HCT116 (cell line): ENCODE data around the gene CDC42BPB. TPM values are rescaled to one million over a fixed set of nuclear protein-coding genes. Genes with fewer than 3 reads are reported as not detected.

Source experiments
- ATAC-seq: fragments of 200-7000 bp; cut with Tn5 transposase; 2 replicates; pipeline ENCODE4 v1.9.1; 2020; ENCODE audit warnings: mild to moderate bottlenecking, moderate library complexity
- BruUV-seq: library from RNA; stranded (reverse); fragments of 400-500 nt; replicated peaks from 2 replicates; lab custom pipeline; 2021; lab: Mats Ljungman, UMichigan
- CTCF ChIA-PET: fragments of 300-600 bp; sonication (Branson Sonifier 250); formaldehyde crosslinking; loops from one replicate; lab custom pipeline; 2021; ENCODE audit warnings: antibody characterized with exemption; lab: Charles Lee
- POLR2A ChIA-PET: fragments of 300-600, 350-600 bp; sonication (Branson Sonifier 250); formaldehyde crosslinking; loops from one replicate; lab custom pipeline; 2021; ENCODE audit warnings: antibody characterized with exemption; lab: Charles Lee
- RAD21 ChIA-PET, 2 experiments: fragments of 300-600 bp; sonication (Branson Sonifier 250); formaldehyde crosslinking; loops; one replicate each; lab custom pipeline; 2023; ENCODE audit warnings: low total read pairs in 2 of 2; ENCODE audit not compliant: uncharacterized antibody in 2 of 2, unreplicated experiment in 2 of 2, low non-redundant PET in 1 of 2; lab: Charles Lee
- DNase-seq: peaks from one replicate; pipeline ENCODE4 v3.0.0-alpha.2; 2010; ENCODE audit warnings: low read depth, low spot score
- H2AFZ ChIP-seq: fragments of 200-600 bp; shearing (Covaris generic), sonication (generic); 2 replicates; pipeline ENCODE4 v1.6.1; 2017; ENCODE audit warnings: low read depth, mixed run types, mixed read lengths, antibody characterized with exemption, low read length; ENCODE audit not compliant: poor library complexity, severe bottlenecking
- H3K27ac ChIP-seq: 2 replicates; pipeline ENCODE4 v1.5.1; 2012; ENCODE audit warnings: low read depth, low read length
- H3K27me3 ChIP-seq: fragments of 200-600 bp; sonication (generic); 2 replicates; pipeline ENCODE4 v1.6.1; 2016; ENCODE audit warnings: mixed run types, low read length, mixed read lengths; ENCODE audit not compliant: insufficient read depth
- H3K36me3 ChIP-seq, 2 experiments: fragments of 200-500 bp in 1 of 2; fragments of 200-600 bp in 1 of 2; sonication (Bioruptor generic) in 1 of 2; sonication (generic) in 1 of 2; 2 replicates each; pipeline versions ENCODE4 v1.5.1 to v1.6.1; 2014 to 2016; ENCODE audit warnings: low read length in 2 of 2, inconsistent platforms in 1 of 2, mixed read lengths in 1 of 2, mixed run types in 1 of 2; ENCODE audit not compliant: insufficient read depth in 2 of 2, control insufficient read depth in 1 of 2
- H3K4me1 ChIP-seq, 2 experiments: fragments of 200-600 bp in 1 of 2; sonication (generic) in 1 of 2; 2 replicates each; pipeline versions ENCODE4 v1.5.1 to v1.6.1; 2012 to 2017; ENCODE audit warnings: low read length in 2 of 2, inconsistent platforms in 1 of 2, mild to moderate bottlenecking in 1 of 2, mixed read lengths in 1 of 2, mixed run types in 1 of 2, moderate library complexity in 1 of 2; ENCODE audit not compliant: insufficient read depth in 2 of 2, control insufficient read depth in 1 of 2
- H3K4me2 ChIP-seq: fragments of 200-600 bp; sonication (generic); 2 replicates; pipeline ENCODE4 v1.6.1; 2017; ENCODE audit warnings: mixed run types, low read length, mixed read lengths
- H3K4me3 ChIP-seq, 2 experiments: fragments of 200-600 bp in 1 of 2; sonication (generic) in 1 of 2; replicated peaks in 1 of 2; 2 replicates each; pipeline ENCODE4 v1.5.1; 2011 to 2016; ENCODE audit warnings: low read length in 2 of 2, control low read depth in 1 of 2, low read depth in 1 of 2, mild to moderate bottlenecking in 1 of 2, mixed read lengths in 1 of 2, mixed run types in 1 of 2
- H3K79me2 ChIP-seq: fragments of 200-600 bp; sonication (generic); 2 replicates; pipeline ENCODE4 v1.6.1; 2017; ENCODE audit warnings: mild to moderate bottlenecking, mixed run types, low read length, moderate library complexity, mixed read lengths; ENCODE audit not compliant: insufficient read depth
- H3K9ac ChIP-seq: fragments of 200-600 bp; sonication (generic); 2 replicates; pipeline ENCODE4 v1.6.1; 2016; ENCODE audit warnings: low read length, mixed read lengths
- H3K9me2 ChIP-seq: fragments of 200-600 bp; sonication (generic), shearing (Covaris generic); 2 replicates; pipeline ENCODE4 v1.6.1; 2017; ENCODE audit warnings: mixed run types, mild to moderate bottlenecking, moderate library complexity; ENCODE audit not compliant: insufficient read depth
- H3K9me3 ChIP-seq, 2 experiments: fragments of 200-500 bp in 1 of 2; fragments of 200-600 bp in 1 of 2; sonication (Bioruptor generic) in 1 of 2; sonication (generic) in 1 of 2; 2 replicates each; pipeline ENCODE4 v1.6.1; 2014 to 2017; ENCODE audit warnings: low read length in 2 of 2, mixed read lengths in 2 of 2, inconsistent platforms in 1 of 2, low read depth in 1 of 2, mild to moderate bottlenecking in 1 of 2, mixed run types in 1 of 2, moderate library complexity in 1 of 2; ENCODE audit not compliant: control insufficient read depth in 1 of 2, insufficient read depth in 1 of 2
- H4K20me1 ChIP-seq: fragments of 200-600 bp; sonication (generic), shearing (Covaris generic); 2 replicates; pipeline ENCODE4 v1.6.1; 2017; ENCODE audit warnings: mixed run types, mild to moderate bottlenecking, moderate library complexity; ENCODE audit not compliant: insufficient read depth
- EGR1 ChIP-seq: IDR thresholded peaks from 2 replicates; pipeline ENCODE4 v1.6.1; 2012; ENCODE audit warnings: low read depth
- POLR2AphosphoS5 ChIP-seq: IDR thresholded peaks from 2 replicates; pipeline ENCODE4 v1.6.1; 2011; ENCODE audit warnings: mild to moderate bottlenecking, low read depth, low read length, moderate library complexity
- RAD21 ChIP-seq: IDR thresholded peaks from 2 replicates; pipeline ENCODE4 v1.6.1; 2012; ENCODE audit warnings: low read depth, mild to moderate bottlenecking
- SIN3A ChIP-seq: IDR thresholded peaks from 2 replicates; pipeline ENCODE4 v1.6.1; 2012; ENCODE audit warnings: low read depth
- ZFX ChIP-seq: fragments of 450-650 bp; IDR thresholded peaks from 2 replicates; pipeline ENCODE4 v1.6.1; 2017
- ZNF274 ChIP-seq: fragments of 200-500 bp; sonication (Bioruptor generic); IDR thresholded peaks from 2 replicates; pipeline ENCODE4 v1.6.1; 2014; ENCODE audit warnings: mild to moderate bottlenecking, low read depth, low read length, inconsistent platforms
- intact Hi-C: fragments of 100-400 bp; cut with micrococcal nuclease; formaldehyde crosslinking; loops from 2 replicates; pipeline ENCODE4 v1.10.0; 2022
- total RNA-seq: library from RNA; stranded (reverse); gene quantifications from one replicate; pipeline ENCODE4 v1.2.1, GENCODE V29; 2021; ENCODE audit not compliant: unreplicated experiment
- TF ChIP-seq, protein P1 (sequence below): IDR thresholded peaks from 2 replicates; pipeline ENCODE4 v1.6.1; 2012
- TF ChIP-seq, protein P2 (sequence below): IDR thresholded peaks from 2 replicates; pipeline ENCODE4 v1.6.1; 2012

The CDC42BPB gene
- total RNA-seq, 1 experiment from 2014 or later, result 85.6 TPM

DNA sequence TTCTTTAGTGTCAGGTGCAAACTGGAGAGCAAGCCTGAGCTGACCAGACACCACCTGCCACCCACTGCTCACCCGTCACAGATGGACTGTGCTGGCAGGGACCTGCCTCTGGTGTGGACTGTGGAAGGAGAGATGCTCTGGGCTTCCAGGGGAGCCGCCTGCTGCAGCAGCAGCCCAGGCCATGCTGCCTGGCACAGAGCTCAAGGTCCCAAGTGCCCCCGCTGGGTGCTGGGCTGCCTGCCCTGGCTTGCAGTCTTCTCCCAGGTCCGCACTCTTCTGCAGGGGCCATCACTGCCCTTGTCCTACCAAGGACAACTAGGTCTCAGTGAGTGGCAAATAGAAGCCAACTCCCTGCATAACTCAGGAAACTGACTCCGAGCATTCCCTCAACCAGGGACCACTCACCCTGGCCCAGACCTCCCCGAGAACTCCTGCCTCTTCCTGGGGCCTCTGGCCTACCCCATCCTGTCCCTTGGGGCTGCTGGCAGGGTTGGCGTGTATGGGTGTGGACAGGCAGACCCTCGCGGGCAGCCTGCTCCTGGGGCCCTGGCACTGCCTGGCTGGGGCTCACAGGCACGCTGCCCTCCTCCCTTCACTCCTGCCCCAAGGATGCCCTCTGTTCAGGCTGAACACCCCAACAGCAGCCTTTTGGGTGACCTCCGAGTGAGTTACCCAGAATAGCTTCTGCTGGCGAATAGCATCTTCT is 125.6 kb downstream of the CDC42BPB start:
- intact Hi-C loops, result no loop called here
- Histone ChIP-seq H3K9ac (no peak overlapping the region), H3K27me3 (no peaks in the 10 kb centered on the region), H3K27ac (no peak overlapping the region), H4K20me1 (no peaks in the 10 kb centered on the region), H2AFZ (no peak overlapping the region), H3K9me2 (no peaks in the 10 kb centered on the region), H3K4me1 (peaks cover 22 to 38% of the 10 kb centered on the region in 2 experiments), H3K9me3 (no peaks in the 10 kb centered on the region), H3K79me2 (no peaks in the 10 kb centered on the region), H3K4me2 (peak overlapping the region; percentile 29), H3K4me3 (no peak overlapping the region), H3K36me3 (0 out of 4 replicates have a peak, but pooled peaks cover 2 to 8% of the 10 kb centered on the region in 2 experiments)
- BruUV-seq, result no TSS peak
- TF ChIP-seq, protein P1, sequence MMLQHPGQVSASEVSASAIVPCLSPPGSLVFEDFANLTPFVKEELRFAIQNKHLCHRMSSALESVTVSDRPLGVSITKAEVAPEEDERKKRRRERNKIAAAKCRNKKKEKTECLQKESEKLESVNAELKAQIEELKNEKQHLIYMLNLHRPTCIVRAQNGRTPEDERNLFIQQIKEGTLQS, result no peak
- TF ChIP-seq RAD21 (no peak), EGR1 (no peak), SIN3A (no peak)
- TF ChIP-seq, protein P2, sequence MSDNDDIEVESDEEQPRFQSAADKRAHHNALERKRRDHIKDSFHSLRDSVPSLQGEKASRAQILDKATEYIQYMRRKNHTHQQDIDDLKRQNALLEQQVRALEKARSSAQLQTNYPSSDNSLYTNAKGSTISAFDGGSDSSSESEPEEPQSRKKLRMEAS, result no peak
- CTCF ChIA-PET, result no interaction called here
- RAD21 ChIA-PET, result no interaction called here
- DNase-seq (no peak), ATAC-seq (peak; percentile 3; the same call in 1 of the 2 replicates)
- POLR2A ChIA-PET, result no interaction called here

DNA sequence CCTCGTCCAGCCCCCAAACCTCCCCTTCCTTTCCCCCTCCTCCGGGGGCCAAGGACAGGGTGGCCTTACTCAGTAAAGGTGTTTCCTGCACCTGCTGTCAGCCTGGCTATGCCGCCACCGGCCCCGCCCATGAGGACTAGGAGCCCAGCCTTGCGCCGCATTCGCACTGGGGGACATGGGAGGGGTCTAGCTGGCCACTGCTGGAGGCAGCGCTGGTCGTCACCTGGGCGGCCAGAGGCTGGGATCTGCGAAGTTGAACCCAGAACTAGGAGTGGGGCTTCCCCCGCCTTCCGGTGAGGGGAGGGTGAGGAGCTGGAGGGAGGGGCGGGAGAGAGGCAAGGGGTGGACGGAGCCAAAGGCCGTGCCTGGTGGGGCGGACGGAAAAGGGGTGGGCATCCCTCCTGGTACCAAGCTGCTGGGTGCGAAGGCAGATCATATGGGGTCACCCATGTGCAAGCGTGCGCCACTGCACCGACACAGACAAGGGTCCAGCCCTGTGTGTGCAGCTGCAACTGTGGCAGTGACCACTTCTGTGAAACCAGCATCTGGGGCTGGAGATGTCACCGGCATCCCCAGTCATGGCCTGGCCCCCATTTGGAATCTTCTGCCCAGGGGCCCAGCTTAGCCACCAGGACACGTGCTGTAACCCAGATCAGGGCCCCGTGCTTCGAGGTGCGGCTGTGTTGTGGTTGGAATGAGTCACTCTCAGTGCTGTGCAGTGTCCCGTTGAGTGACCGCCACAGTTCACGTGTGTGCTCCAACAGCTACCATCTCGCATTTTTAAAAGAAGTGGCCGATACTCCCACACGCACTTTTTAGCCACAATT is 126.4 kb downstream of the CDC42BPB start:
- Histone ChIP-seq H3K4me1 (peaks cover 22 to 38% of the 10 kb centered on the region in 2 experiments), H2AFZ (no peak overlapping the region), H3K27me3 (no peaks in the 10 kb centered on the region), H3K27ac (no peak overlapping the region), H3K9me3 (no peaks in the 10 kb centered on the region), H3K9me2 (no peaks in the 10 kb centered on the region), H3K79me2 (no peaks in the 10 kb centered on the region), H3K9ac (no peak overlapping the region), H3K4me2 (peak overlapping the region; percentile 29), H3K4me3 (no peak overlapping the region), H4K20me1 (no peaks in the 10 kb centered on the region), H3K36me3 (0 out of 4 replicates have a peak, but pooled peaks cover 2% of the 10 kb centered on the region in 2 experiments)
- ChIA-PET POLR2A (no interaction called here), RAD21 (no interaction called here), CTCF (no interaction called here)
- intact Hi-C loops, result no loop called here
- BruUV-seq, result no TSS peak
- TF ChIP-seq ZNF274 (no peak), POLR2AphosphoS5 (peak; percentile 37), ZFX (no peak)
- DNase-seq, result peak; percentile 40
- peak; percentile 48 for ATAC-seq
